Measurements from ENCODE around the gene METTL15. TPM values are rescaled to one million over a fixed set of nuclear protein-coding genes. Genes with fewer than 3 reads are reported as not detected.

The METTL15 gene
- polyA plus RNA-seq, 2 of the 4 experiments (the other 2 are of a cell fraction) = 9.5 to 23.5 TPM

- H3K4me1 ChIP-seq = no peaks in the 10 kb centered on the region
- FAIRE-seq = no peak
- TF ChIP-seq, protein P1, sequence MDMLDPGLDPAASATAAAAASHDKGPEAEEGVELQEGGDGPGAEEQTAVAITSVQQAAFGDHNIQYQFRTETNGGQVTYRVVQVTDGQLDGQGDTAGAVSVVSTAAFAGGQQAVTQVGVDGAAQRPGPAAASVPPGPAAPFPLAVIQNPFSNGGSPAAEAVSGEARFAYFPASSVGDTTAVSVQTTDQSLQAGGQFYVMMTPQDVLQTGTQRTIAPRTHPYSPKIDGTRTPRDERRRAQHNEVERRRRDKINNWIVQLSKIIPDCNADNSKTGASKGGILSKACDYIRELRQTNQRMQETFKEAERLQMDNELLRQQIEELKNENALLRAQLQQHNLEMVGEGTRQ (IDR thresholded peaks at IDR 0.05) = no peak
- TF ChIP-seq HOXA7 (CRISPR knock-in tag; IDR thresholded peaks at IDR 0.05) = no peak
- TF ChIP-seq HOXB5 (CRISPR knock-in tag; IDR thresholded peaks at IDR 0.05) = no peak
- no peak for TF ChIP-seq NR3C1 (IDR thresholded peaks at IDR 0.05)
- TF ChIP-seq HES2 (IDR thresholded peaks at IDR 0.05) = no peak
- no peak for TF ChIP-seq CHD4 (IDR thresholded peaks at IDR 0.05; ENCODE audit: borderline replicate concordance)
- no peak for TF ChIP-seq PHF8 (IDR thresholded peaks at IDR 0.05; ENCODE audit: borderline replicate concordance, low read depth)
- TF ChIP-seq, protein P2, sequence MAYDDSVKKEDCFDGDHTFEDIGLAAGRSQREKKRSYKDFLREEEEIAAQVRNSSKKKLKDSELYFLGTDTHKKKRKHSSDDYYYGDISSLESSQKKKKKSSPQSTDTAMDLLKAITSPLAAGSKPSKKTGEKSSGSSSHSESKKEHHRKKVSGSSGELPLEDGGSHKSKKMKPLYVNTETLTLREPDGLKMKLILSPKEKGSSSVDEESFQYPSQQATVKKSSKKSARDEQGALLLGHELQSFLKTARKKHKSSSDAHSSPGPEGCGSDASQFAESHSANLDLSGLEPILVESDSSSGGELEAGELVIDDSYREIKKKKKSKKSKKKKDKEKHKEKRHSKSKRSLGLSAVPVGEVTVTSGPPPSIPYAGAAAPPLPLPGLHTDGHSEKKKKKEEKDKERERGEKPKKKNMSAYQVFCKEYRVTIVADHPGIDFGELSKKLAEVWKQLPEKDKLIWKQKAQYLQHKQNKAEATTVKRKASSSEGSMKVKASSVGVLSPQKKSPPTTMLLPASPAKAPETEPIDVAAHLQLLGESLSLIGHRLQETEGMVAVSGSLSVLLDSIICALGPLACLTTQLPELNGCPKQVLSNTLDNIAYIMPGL (CRISPR knock-in tag; IDR thresholded peaks at IDR 0.05; ENCODE audit: borderline replicate concordance) = no peak
- TF ChIP-seq, protein P3, sequence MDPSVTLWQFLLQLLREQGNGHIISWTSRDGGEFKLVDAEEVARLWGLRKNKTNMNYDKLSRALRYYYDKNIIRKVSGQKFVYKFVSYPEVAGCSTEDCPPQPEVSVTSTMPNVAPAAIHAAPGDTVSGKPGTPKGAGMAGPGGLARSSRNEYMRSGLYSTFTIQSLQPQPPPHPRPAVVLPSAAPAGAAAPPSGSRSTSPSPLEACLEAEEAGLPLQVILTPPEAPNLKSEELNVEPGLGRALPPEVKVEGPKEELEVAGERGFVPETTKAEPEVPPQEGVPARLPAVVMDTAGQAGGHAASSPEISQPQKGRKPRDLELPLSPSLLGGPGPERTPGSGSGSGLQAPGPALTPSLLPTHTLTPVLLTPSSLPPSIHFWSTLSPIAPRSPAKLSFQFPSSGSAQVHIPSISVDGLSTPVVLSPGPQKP (IDR thresholded peaks at IDR 0.05; ENCODE audit: low read depth, low read length) = no peak
- TF ChIP-seq JUNB (IDR thresholded peaks at IDR 0.05) = no peak
- no peak for TF ChIP-seq EHMT2 (IDR thresholded peaks at IDR 0.05; ENCODE audit: low read depth)
- no peak for TF ChIP-seq MYC (IDR thresholded peaks at IDR 0.05; ENCODE audit: borderline replicate concordance, low read length)
- H3K9me3 ChIP-seq = 0 out of 3 replicates have a peak, but pooled peaks cover 4% of the 10 kb centered on the region
- WGBS (ENCODE audit: missing lambda C conversion rate) = 91% methylated on average over 3 of the region's 3 CpGs
- ATAC-seq = no peak
- H3K4me2 ChIP-seq = no peak overlapping the region
- ChIA-PET CTCF (interaction anchor here (0.6 kb wide), 1 partner anchor 1051 kb away, joined by 3 read pairs; no protein-coding TSS in a partner anchor), POLR2A (no interaction called here)
- H3K27ac ChIP-seq = no peak overlapping the region
- no peak for DNase-seq (ENCODE audit: low read depth in 1 of 2, low spot score in 1 of 2)
- no peak overlapping the region for H3K4me3 ChIP-seq
Observed at GRCh38 chr11:28137366-28137765, 29.2 kb downstream of the METTL15 start.

DNA sequence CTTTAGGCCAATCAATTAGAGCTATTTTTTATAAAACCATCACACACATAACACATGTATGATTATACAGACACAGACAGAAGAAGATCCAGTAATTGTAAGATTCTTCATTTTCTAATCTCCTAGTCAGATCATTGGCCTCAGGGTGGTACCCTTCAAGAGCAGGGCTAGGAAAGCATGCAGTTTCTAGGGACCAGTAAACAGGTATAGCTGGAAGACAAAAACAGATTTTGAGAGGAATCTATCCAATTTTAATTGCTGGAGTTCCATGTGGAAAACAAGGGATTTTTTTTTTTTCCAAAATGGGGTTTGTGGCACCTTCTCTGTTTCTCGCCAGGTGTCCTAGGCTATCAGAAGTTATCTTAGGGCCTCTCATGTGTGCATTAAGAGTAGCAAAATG, 29.6 kb downstream of the METTL15 start:
- POLR2A ChIA-PET = no interaction called here
- Histone ChIP-seq H3K9me3 (0 out of 3 replicates have a peak, but pooled peaks cover 4% of the 10 kb centered on the region), H3K4me2 (no peak overlapping the region), H3K4me1 (no peaks in the 10 kb centered on the region), H3K4me3 (no peak overlapping the region), H3K27ac (no peak overlapping the region)
- CTCF ChIA-PET = interaction anchor here (0.6 kb wide), 1 partner anchor 1050 kb away, joined by 3 read pairs; no protein-coding TSS in a partner anchor
- no peak for ATAC-seq
- DNase-seq (ENCODE audit: low read depth in 1 of 2, low spot score in 1 of 2) = no peak
- TF ChIP-seq, protein P4, sequence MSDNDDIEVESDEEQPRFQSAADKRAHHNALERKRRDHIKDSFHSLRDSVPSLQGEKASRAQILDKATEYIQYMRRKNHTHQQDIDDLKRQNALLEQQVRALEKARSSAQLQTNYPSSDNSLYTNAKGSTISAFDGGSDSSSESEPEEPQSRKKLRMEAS (IDR thresholded peaks at IDR 0.05) = no peak
- no peak for TF ChIP-seq RCOR1 (IDR thresholded peaks at IDR 0.05; ENCODE audit: low read depth, low read length)
- no peak for TF ChIP-seq MAZ (IDR thresholded peaks at IDR 0.05; ENCODE audit: borderline replicate concordance, low read depth, low read length)
- TF ChIP-seq HOXA7 (CRISPR knock-in tag; IDR thresholded peaks at IDR 0.05) = no peak
- TF ChIP-seq POLR2A (IDR thresholded peaks at IDR 0.05; ENCODE audit: low read length) = no peak
- no peak for TF ChIP-seq ZC3H11A (IDR thresholded peaks at IDR 0.05)
- TF ChIP-seq ZNF302 (CRISPR knock-in tag; IDR thresholded peaks at IDR 0.05) = no peak
- FAIRE-seq = no peak
- WGBS (ENCODE audit: missing lambda C conversion rate) = 85% methylated on average over 1 of the region's 1 CpG

- FAIRE-seq (no peak), DNase-seq (ENCODE audit: low read depth in 1 of 2, low spot score in 1 of 2) (no peak), ATAC-seq (no peak)
- H3K9me3 ChIP-seq = 0 out of 3 replicates have a peak, but pooled peaks cover 4% of the 10 kb centered on the region
- no peak overlapping the region for H3K4me3 ChIP-seq
- ChIA-PET POLR2A (no interaction called here), CTCF (no interaction called here)
- H3K4me1 ChIP-seq = peaks cover 5% of the 10 kb centered on the region
- H3K27ac ChIP-seq = peak overlapping the region in 1 of 2 experiments; percentile 15; a peak in 3 of 6 replicates
- no peak overlapping the region for H3K4me2 ChIP-seq
- WGBS (ENCODE audit: missing lambda C conversion rate) = 100% methylated on average over 5 of the region's 5 CpGs
- no peak for TF ChIP-seq CEBPB (IDR thresholded peaks at IDR 0.05)
- TF ChIP-seq, protein P5, sequence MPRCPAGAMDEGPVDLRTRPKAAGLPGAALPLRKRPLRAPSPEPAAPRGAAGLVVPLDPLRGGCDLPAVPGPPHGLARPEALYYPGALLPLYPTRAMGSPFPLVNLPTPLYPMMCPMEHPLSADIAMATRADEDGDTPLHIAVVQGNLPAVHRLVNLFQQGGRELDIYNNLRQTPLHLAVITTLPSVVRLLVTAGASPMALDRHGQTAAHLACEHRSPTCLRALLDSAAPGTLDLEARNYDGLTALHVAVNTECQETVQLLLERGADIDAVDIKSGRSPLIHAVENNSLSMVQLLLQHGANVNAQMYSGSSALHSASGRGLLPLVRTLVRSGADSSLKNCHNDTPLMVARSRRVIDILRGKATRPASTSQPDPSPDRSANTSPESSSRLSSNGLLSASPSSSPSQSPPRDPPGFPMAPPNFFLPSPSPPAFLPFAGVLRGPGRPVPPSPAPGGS (IDR thresholded peaks at IDR 0.05) = no peak
- TF ChIP-seq RFX5 (IDR thresholded peaks at IDR 0.05) = no peak
- TF ChIP-seq GATA3 (IDR thresholded peaks at IDR 0.05; ENCODE audit: borderline replicate concordance) = no peak
- no peak for TF ChIP-seq JUNB (IDR thresholded peaks at IDR 0.05)
- no peak for TF ChIP-seq FOXS1 (CRISPR knock-in tag; IDR thresholded peaks at IDR 0.05)
- no peak for TF ChIP-seq EHMT2 (IDR thresholded peaks at IDR 0.05; ENCODE audit: low read depth)
- TF ChIP-seq HEYL (CRISPR knock-in tag; IDR thresholded peaks at IDR 0.05) = no peak
- TF ChIP-seq RARB (CRISPR knock-in tag; IDR thresholded peaks at IDR 0.05) = no peak
- TF ChIP-seq NFE2L2 (conservative IDR thresholded peaks at IDR 0.05; ENCODE audit: low read length) = no peak
- TF ChIP-seq, protein P6, sequence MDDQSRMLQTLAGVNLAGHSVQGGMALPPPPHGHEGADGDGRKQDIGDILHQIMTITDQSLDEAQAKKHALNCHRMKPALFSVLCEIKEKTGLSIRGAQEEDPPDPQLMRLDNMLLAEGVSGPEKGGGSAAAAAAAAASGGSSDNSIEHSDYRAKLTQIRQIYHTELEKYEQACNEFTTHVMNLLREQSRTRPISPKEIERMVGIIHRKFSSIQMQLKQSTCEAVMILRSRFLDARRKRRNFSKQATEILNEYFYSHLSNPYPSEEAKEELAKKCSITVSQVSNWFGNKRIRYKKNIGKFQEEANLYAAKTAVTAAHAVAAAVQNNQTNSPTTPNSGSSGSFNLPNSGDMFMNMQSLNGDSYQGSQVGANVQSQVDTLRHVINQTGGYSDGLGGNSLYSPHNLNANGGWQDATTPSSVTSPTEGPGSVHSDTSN (IDR thresholded peaks at IDR 0.05) = no peak
- no peak for TF ChIP-seq MAFK (IDR thresholded peaks at IDR 0.05; ENCODE audit: partially characterized antibody)
Observed at GRCh38 chr11:28139841-28140415, 31.7 kb downstream of the METTL15 start.
